ENCODE results near the gene DUSP14.

DNA sequence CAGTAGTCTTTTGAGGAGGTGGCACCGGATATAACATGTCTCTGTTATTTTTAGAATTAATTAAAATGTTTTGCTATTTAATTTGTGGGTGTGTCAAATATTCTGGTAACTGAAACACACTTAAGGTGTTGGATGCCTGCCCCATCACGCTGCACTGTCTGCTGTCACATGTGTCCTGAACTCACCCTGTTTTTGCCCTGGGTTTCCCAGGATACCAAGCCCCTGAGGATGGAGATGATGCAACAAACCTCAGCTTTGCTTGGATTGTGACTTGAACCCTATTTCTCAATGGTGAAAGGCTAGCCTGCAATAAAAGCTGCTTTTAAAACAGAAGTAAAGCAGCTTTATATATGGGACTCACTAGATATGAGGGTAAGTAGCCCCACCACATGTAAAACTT is 11.5 kb upstream of the DUSP14 start:
- TF ChIP-seq SIN3A (IDR thresholded peaks at IDR 0.05; ENCODE audit: borderline replicate concordance, insufficient read depth, low read length): no peak
- no peak for TF ChIP-seq TAF1 (IDR thresholded peaks at IDR 0.05; ENCODE audit: borderline replicate concordance, insufficient read depth, low read length)
- TF ChIP-seq, protein P1, sequence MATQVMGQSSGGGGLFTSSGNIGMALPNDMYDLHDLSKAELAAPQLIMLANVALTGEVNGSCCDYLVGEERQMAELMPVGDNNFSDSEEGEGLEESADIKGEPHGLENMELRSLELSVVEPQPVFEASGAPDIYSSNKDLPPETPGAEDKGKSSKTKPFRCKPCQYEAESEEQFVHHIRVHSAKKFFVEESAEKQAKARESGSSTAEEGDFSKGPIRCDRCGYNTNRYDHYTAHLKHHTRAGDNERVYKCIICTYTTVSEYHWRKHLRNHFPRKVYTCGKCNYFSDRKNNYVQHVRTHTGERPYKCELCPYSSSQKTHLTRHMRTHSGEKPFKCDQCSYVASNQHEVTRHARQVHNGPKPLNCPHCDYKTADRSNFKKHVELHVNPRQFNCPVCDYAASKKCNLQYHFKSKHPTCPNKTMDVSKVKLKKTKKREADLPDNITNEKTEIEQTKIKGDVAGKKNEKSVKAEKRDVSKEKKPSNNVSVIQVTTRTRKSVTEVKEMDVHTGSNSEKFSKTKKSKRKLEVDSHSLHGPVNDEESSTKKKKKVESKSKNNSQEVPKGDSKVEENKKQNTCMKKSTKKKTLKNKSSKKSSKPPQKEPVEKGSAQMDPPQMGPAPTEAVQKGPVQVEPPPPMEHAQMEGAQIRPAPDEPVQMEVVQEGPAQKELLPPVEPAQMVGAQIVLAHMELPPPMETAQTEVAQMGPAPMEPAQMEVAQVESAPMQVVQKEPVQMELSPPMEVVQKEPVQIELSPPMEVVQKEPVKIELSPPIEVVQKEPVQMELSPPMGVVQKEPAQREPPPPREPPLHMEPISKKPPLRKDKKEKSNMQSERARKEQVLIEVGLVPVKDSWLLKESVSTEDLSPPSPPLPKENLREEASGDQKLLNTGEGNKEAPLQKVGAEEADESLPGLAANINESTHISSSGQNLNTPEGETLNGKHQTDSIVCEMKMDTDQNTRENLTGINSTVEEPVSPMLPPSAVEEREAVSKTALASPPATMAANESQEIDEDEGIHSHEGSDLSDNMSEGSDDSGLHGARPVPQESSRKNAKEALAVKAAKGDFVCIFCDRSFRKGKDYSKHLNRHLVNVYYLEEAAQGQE (IDR thresholded peaks at IDR 0.05; ENCODE audit: insufficient read depth in 1 of 2, low read depth in 2 of 2, low read length in 2 of 2): no peak
- no peak for TF ChIP-seq POLR2AphosphoS5 (IDR thresholded peaks at IDR 0.05; ENCODE audit: low read depth, low read length)
- no peak for TF ChIP-seq FOXP2 (optimal IDR thresholded peaks at IDR 0.05; ENCODE audit: borderline replicate concordance, extremely low read depth, extremely low read length, insufficient read depth)

Data from PFSK-1 (cell line).